Thyroid gland (tissue), 4 donors: ENCODE results near the gene C2CD2. TPM values are rescaled to one million over a fixed set of nuclear protein-coding genes. Genes with fewer than 3 reads are reported as not detected.

Experiments used
- DNase-seq, 2 donors: peaks; one replicate each; pipeline ENCODE4 v3.0.0-alpha.2; 2019
- H3K27ac ChIP-seq, 3 donors: fragments of 200-600 bp; sonication (generic); 1 replicate in 2 of 3; 2 replicates in 1 of 3; pipeline ENCODE4 v1.5.1; 2016 to 2019; ENCODE audit warnings: mild to moderate bottlenecking in 1 of 3, moderate library complexity in 1 of 3
- H3K27me3 ChIP-seq: fragments of 200-600 bp; sonication (generic); one replicate; pipeline ENCODE4 v1.5.1; 2019
- H3K36me3 ChIP-seq, 2 donors: fragments of 200-600 bp; sonication (generic); one replicate each; pipeline ENCODE4 v1.5.1; 2016 to 2019
- H3K4me1 ChIP-seq, 2 donors: fragments of 200-600 bp; sonication (generic); one replicate each; pipeline ENCODE4 v1.5.1; 2017 to 2019
- H3K4me3 ChIP-seq, 3 donors: fragments of 200-600 bp; sonication (generic); replicated peaks in 1 of 3; 1 replicate in 2 of 3; 2 replicates in 1 of 3; pipeline ENCODE4 v1.5.1; 2016; ENCODE audit warnings: mild to moderate bottlenecking in 1 of 3
- H3K9me3 ChIP-seq: fragments of 200-600 bp; sonication (generic); one replicate; pipeline ENCODE4 v1.5.1; 2017
- CTCF ChIP-seq, 6 experiments: fragments of 200-600 bp in 3 of 6; fragments of 450-650 bp in 3 of 6; sonication (generic) in 3 of 6; IDR thresholded peaks; one replicate each; pipeline ENCODE4 v1.5.1; 2016 to 2019; ENCODE audit warnings: antibody characterized with exemption in 6 of 6, mild to moderate bottlenecking in 2 of 6, inconsistent platforms in 1 of 6, moderate library complexity in 1 of 6
- POLR2A ChIP-seq, 2 donors: fragments of 450-650 bp; IDR thresholded peaks; one replicate each; pipeline ENCODE4 v1.6.1; 2017; ENCODE audit warnings: antibody characterized with exemption in 2 of 2, mild to moderate bottlenecking in 2 of 2, moderate library complexity in 1 of 2
- WGBS, 2 donors: methylation state at CpG; one replicate each; pipeline ENCODE4 v1.1.5; 2017; 5-methylcytosine and 5-hydroxymethylcytosine counted together
- intact Hi-C: fragments of 100-400 bp; cut with DNase I; formaldehyde crosslinking; loops from one replicate; pipeline ENCODE4 v1.15.1; 2023
- total RNA-seq, 4 donors: library from RNA; depleted of rRNA; stranded (reverse); fragments of >200 nt; gene quantifications; one replicate each; pipeline ENCODE4 v1.2.3, GENCODE V29; 2016

The C2CD2 gene
- total RNA-seq, 4 donors from 2014 or later: 12.7 to 22.7 (median 20.0) TPM

- no peak for DNase-seq
- WGBS, 2 donors: 69 to 81% methylated on average over 8 of the region's 8 CpGs
Observed at GRCh38 chr21:41923186-41923585, 30.6 kb downstream of the C2CD2 start.

GRCh38 chr21:41921021-41921420, 32.8 kb downstream of the C2CD2 start:
- intact Hi-C loops: no loop called here
- Histone ChIP-seq H3K36me3 (peaks cover 7 to 10% of the 10 kb centered on the region in 2 donors), H3K4me1 (peaks cover 15 to 16% of the 10 kb centered on the region in 2 donors), H3K4me3 (no peak overlapping the region), H3K9me3 (no peaks in the 10 kb centered on the region), H3K27me3 (no peaks in the 10 kb centered on the region), H3K27ac (no peak overlapping the region)
- no peak for TF ChIP-seq CTCF (IDR thresholded peaks at IDR 0.05)
- no peak for TF ChIP-seq POLR2A (IDR thresholded peaks at IDR 0.05)
- WGBS, 2 donors: 80 to 82% methylated on average over 7 of the region's 7 CpGs
- no peak for DNase-seq

More at GRCh38 chr21:41923186-41923585, 30.6 kb downstream of the C2CD2 start:
- H3K9me3 ChIP-seq: no peaks in the 10 kb centered on the region
- H3K36me3 ChIP-seq: peaks cover 0 to 2% of the 10 kb centered on the region in 2 donors
- TF ChIP-seq POLR2A (IDR thresholded peaks at IDR 0.05): no peak
- TF ChIP-seq CTCF (IDR thresholded peaks at IDR 0.05): no peak
- intact Hi-C loops: no loop called here
- no peaks in the 10 kb centered on the region for H3K27me3 ChIP-seq
- H3K4me3 ChIP-seq: no peak overlapping the region
- peaks cover 23 to 30% of the 10 kb centered on the region in 2 donors for H3K4me1 ChIP-seq
- peak overlapping the region in 2 of 3 donors; percentile 74 to 78 for H3K27ac ChIP-seq

GRCh38 chr21:41920476-41920875, 33.3 kb downstream of the C2CD2 start:
- DNase-seq: no peak
- peaks cover 10 to 11% of the 10 kb centered on the region in 2 donors for H3K4me1 ChIP-seq
- intact Hi-C loops: no loop called here
- H3K36me3 ChIP-seq: peaks cover 7 to 13% of the 10 kb centered on the region in 2 donors
- H3K27ac ChIP-seq: no peak overlapping the region
- no peaks in the 10 kb centered on the region for H3K27me3 ChIP-seq
- no peak for TF ChIP-seq CTCF (IDR thresholded peaks at IDR 0.05)
- no peak for TF ChIP-seq POLR2A (IDR thresholded peaks at IDR 0.05)
- 83 to 86% methylated on average over 5 of the region's 5 CpGs for WGBS, 2 donors
- no peaks in the 10 kb centered on the region for H3K9me3 ChIP-seq
- no peak overlapping the region for H3K4me3 ChIP-seq

GRCh38 chr21:41919666-41920398, 34.0 kb downstream of the C2CD2 start:
- Histone ChIP-seq H3K9me3 (no peaks in the 10 kb centered on the region), H3K4me1 (peaks cover 4% of the 10 kb centered on the region in 2 donors), H3K27me3 (no peaks in the 10 kb centered on the region), H3K27ac (no peak overlapping the region), H3K36me3 (peaks cover 7 to 13% of the 10 kb centered on the region in 2 donors), H3K4me3 (no peak overlapping the region)
- no peak for TF ChIP-seq POLR2A (IDR thresholded peaks at IDR 0.05)
- TF ChIP-seq CTCF (IDR thresholded peaks at IDR 0.05): no peak
- intact Hi-C loops: no loop called here
- DNase-seq: no peak
- 94 to 95% methylated on average over 15 of the region's 15 CpGs for WGBS, 2 donors

GRCh38 chr21:41918561-41919358, 35.1 kb downstream of the C2CD2 start:
- Histone ChIP-seq H3K27ac (no peak overlapping the region), H3K27me3 (no peaks in the 10 kb centered on the region), H3K4me3 (no peak overlapping the region), H3K9me3 (no peaks in the 10 kb centered on the region), H3K4me1 (peaks cover 1 to 3% of the 10 kb centered on the region in 2 donors), H3K36me3 (peaks cover 10 to 13% of the 10 kb centered on the region in 2 donors)
- 96% methylated on average over 15 of the region's 15 CpGs for WGBS, 2 donors
- no peak for DNase-seq
- intact Hi-C loops: no loop called here
- TF ChIP-seq POLR2A (IDR thresholded peaks at IDR 0.05): no peak
- no peak for TF ChIP-seq CTCF (IDR thresholded peaks at IDR 0.05)
